Measurements from ENCODE around the gene PAWR. TPM values are rescaled to one million over a fixed set of nuclear protein-coding genes. Genes with fewer than 3 reads are reported as not detected.

The PAWR gene
- total and polyA plus RNA-seq, 2 of the 13 experiments (the other 11 are each of a cell fraction or from before 2014, with no cell fraction given), result 29.1 to 36.1 TPM

- TF ChIP-seq HOXD1 (CRISPR knock-in tag; IDR thresholded peaks at IDR 0.05) (no peak), RFXAP (CRISPR knock-in tag; IDR thresholded peaks at IDR 0.05; ENCODE audit: borderline replicate concordance) (no peak), THRA (CRISPR knock-in tag; IDR thresholded peaks at IDR 0.05; ENCODE audit: borderline replicate concordance) (peak; percentile 44; the same call in 1 of the 2 replicates), HDAC2 (CRISPR knock-in tag; IDR thresholded peaks at IDR 0.05) (peak; percentile 84), RFX5 (IDR thresholded peaks at IDR 0.05; ENCODE audit: low read depth, low read length) (no peak), ZNF703 (CRISPR knock-in tag; IDR thresholded peaks at IDR 0.05; ENCODE audit: borderline replicate concordance) (no peak), GABPA (IDR thresholded peaks at IDR 0.05; ENCODE audit: low read depth, low read length) (no peak), GABPA (CRISPR knock-in tag; IDR thresholded peaks at IDR 0.05; ENCODE audit: low read depth) (peak; percentile 30; the same call in 1 of the 2 replicates), CHD2 (IDR thresholded peaks at IDR 0.05; ENCODE audit: low read depth, low read length) (no peak), ARNT (IDR thresholded peaks at IDR 0.05) (no peak), SOX6 (IDR thresholded peaks at IDR 0.05) (no peak), SOX6 (CRISPR knock-in tag; IDR thresholded peaks at IDR 0.05) (peak; percentile 79), POLR2AphosphoS2 (IDR thresholded peaks at IDR 0.05; ENCODE audit: low read depth, low read length) (no peak), PREB (CRISPR knock-in tag; IDR thresholded peaks at IDR 0.05) (no peak), CBX1 (IDR thresholded peaks at IDR 0.05; ENCODE audit: low read depth) (no peak), ZNF704 (CRISPR knock-in tag; IDR thresholded peaks at IDR 0.05; ENCODE audit: borderline replicate concordance) (no peak), ZNF282 (IDR thresholded peaks at IDR 0.05; ENCODE audit: partially characterized antibody) (no peak), ZBTB7A (CRISPR knock-in tag; IDR thresholded peaks at IDR 0.05) (no peak), TFDP2 (CRISPR knock-in tag; IDR thresholded peaks at IDR 0.05) (no peak)
- TF ChIP-seq, protein P1, sequence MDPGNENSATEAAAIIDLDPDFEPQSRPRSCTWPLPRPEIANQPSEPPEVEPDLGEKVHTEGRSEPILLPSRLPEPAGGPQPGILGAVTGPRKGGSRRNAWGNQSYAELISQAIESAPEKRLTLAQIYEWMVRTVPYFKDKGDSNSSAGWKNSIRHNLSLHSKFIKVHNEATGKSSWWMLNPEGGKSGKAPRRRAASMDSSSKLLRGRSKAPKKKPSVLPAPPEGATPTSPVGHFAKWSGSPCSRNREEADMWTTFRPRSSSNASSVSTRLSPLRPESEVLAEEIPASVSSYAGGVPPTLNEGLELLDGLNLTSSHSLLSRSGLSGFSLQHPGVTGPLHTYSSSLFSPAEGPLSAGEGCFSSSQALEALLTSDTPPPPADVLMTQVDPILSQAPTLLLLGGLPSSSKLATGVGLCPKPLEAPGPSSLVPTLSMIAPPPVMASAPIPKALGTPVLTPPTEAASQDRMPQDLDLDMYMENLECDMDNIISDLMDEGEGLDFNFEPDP (CRISPR knock-in tag; conservative IDR thresholded peaks at IDR 0.05), result no peak
- TF ChIP-seq, protein P2, sequence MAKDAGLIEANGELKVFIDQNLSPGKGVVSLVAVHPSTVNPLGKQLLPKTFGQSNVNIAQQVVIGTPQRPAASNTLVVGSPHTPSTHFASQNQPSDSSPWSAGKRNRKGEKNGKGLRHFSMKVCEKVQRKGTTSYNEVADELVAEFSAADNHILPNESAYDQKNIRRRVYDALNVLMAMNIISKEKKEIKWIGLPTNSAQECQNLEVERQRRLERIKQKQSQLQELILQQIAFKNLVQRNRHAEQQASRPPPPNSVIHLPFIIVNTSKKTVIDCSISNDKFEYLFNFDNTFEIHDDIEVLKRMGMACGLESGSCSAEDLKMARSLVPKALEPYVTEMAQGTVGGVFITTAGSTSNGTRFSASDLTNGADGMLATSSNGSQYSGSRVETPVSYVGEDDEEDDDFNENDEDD (CRISPR knock-in tag; IDR thresholded peaks at IDR 0.05; ENCODE audit: borderline replicate concordance), result no peak
- TF ChIP-seq, protein P3, sequence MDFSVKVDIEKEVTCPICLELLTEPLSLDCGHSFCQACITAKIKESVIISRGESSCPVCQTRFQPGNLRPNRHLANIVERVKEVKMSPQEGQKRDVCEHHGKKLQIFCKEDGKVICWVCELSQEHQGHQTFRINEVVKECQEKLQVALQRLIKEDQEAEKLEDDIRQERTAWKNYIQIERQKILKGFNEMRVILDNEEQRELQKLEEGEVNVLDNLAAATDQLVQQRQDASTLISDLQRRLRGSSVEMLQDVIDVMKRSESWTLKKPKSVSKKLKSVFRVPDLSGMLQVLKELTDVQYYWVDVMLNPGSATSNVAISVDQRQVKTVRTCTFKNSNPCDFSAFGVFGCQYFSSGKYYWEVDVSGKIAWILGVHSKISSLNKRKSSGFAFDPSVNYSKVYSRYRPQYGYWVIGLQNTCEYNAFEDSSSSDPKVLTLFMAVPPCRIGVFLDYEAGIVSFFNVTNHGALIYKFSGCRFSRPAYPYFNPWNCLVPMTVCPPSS (IDR thresholded peaks at IDR 0.05), result no peak
These were observed 130.4 kb downstream of the PAWR start (continued) for GRCh38 chr12:79560225-79560889.
